ENCODE measurements around the gene CRB3.

The CRB3 gene

GRCh38 chr19:6466526-6467248 lies 2.6 kb downstream of the CRB3 start:
- DNase-seq (ENCODE audit: low spot score) = no peak

- no peak for DNase-seq (ENCODE audit: low spot score)
These were observed 3.3 kb downstream of the CRB3 start for GRCh38 chr19:6467384-6467783.

GRCh38 chr19:6470173-6470572 lies 6.1 kb downstream of the CRB3 start:
- no peak for DNase-seq (ENCODE audit: low spot score)

- no peak for DNase-seq (ENCODE audit: low spot score)
These were observed 7.0 kb downstream of the CRB3 start for GRCh38 chr19:6471076-6471475.

- no peak for DNase-seq (ENCODE audit: low spot score)
These were observed 8.6 kb downstream of the CRB3 start for GRCh38 chr19:6472713-6473112.

- no peak for DNase-seq (ENCODE audit: low spot score)
These were observed 9.6 kb downstream of the CRB3 start for GRCh38 chr19:6473647-6474046.

- DNase-seq (ENCODE audit: low spot score) = no peak
These were observed 11.4 kb downstream of the CRB3 start for GRCh38 chr19:6475321-6476108.

- peak; percentile 71 for DNase-seq (ENCODE audit: low spot score)
These were observed 12.3 kb downstream of the CRB3 start for GRCh38 chr19:6476155-6476895.

GRCh38 chr19:6476896-6477431 lies 12.9 kb downstream of the CRB3 start:
- DNase-seq (ENCODE audit: low spot score) = no peak

GRCh38 chr19:6478815-6479214 lies 14.7 kb downstream of the CRB3 start:
- DNase-seq (ENCODE audit: low spot score) = no peak

- DNase-seq (ENCODE audit: low spot score) = no peak
These were observed 15.8 kb downstream of the CRB3 start for GRCh38 chr19:6479836-6480398.

- no peak for DNase-seq (ENCODE audit: low spot score)
These were observed 16.9 kb downstream of the CRB3 start for GRCh38 chr19:6480848-6481415.

- DNase-seq (ENCODE audit: low spot score) = peak; percentile 67
These were observed 17.7 kb downstream of the CRB3 start, which contains the start of gene DENND1C for GRCh38 chr19:6481541-6482342. TSS of gene DENND1C (minus strand) at chr19:6481787. CDS start at chr19:6481695, 92 bp downstream.

GRCh38 chr19:6482343-6482686 lies 18.2 kb downstream of the CRB3 start:
- no peak for DNase-seq (ENCODE audit: low spot score)

GRCh38 chr19:6483235-6483634 lies 19.2 kb downstream of the CRB3 start:
- no peak for DNase-seq (ENCODE audit: low spot score)

- DNase-seq (ENCODE audit: low spot score) = no peak
These were observed 20.2 kb downstream of the CRB3 start for GRCh38 chr19:6484230-6484629.

- DNase-seq (ENCODE audit: low spot score) = no peak
These were observed 20.8 kb downstream of the CRB3 start for GRCh38 chr19:6484831-6485230.

GRCh38 chr19:6489278-6490061 lies 25.4 kb downstream of the CRB3 start:
- DNase-seq (ENCODE audit: low spot score) = no peak

GRCh38 chr19:6490134-6490533 lies 26.1 kb downstream of the CRB3 start:
- DNase-seq (ENCODE audit: low spot score) = no peak

Data from globus pallidus (tissue), 1 donor.